GM12873 (cell line): Measurements from ENCODE around the gene ZNF584.

Experiments
- CTCF ChIP-seq: IDR thresholded peaks from 2 replicates; pipeline ENCODE4 v1.5.1; 2012; ENCODE audit warnings: low read depth, mild to moderate bottlenecking, moderate library complexity, low read length, control low read depth; ENCODE audit not compliant: insufficient read depth; ENCODE audit errors: missing control alignments

The ZNF584 gene

DNA sequence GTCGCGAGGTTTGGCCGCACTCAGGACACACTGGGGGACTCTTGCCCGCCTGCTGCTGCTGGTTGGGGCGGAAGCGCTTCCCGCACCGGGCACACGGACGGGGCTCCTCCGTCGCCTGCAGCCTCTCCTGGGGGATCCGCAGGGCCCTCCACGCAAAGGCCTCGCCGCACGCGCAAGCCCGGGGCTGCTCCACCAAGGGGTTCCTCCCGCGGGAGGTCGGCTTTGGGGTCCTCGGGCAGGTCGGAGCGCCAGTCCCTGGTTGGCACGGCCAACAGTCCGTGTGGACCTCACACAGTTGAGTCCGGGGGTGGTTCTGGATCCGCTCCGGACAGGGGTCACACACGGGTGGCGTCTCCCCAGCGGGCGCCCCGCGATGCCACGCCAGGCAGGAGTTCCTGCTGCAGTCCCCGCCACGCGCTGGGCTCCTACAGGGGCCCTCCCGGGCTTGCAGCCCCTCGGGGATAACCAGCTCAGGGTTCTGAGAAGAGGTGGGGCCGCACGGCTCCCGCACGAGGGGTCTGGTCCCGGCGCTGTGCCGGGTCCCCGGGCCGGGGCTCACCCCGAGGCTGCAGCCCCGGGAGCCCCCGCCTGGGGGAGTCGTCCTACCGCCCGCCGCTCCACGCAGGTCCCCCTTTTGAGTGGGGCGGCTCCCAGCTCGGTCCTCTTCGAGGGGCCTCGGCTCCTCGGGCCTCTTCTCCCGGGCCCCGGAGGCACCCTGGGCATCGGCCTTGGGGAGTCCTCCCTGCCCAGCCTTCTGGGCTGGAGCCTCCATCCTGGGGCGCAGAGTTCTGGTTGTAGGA, 39.7 kb upstream of the ZNF584 start:
- TF ChIP-seq CTCF, result no peak

DNA sequence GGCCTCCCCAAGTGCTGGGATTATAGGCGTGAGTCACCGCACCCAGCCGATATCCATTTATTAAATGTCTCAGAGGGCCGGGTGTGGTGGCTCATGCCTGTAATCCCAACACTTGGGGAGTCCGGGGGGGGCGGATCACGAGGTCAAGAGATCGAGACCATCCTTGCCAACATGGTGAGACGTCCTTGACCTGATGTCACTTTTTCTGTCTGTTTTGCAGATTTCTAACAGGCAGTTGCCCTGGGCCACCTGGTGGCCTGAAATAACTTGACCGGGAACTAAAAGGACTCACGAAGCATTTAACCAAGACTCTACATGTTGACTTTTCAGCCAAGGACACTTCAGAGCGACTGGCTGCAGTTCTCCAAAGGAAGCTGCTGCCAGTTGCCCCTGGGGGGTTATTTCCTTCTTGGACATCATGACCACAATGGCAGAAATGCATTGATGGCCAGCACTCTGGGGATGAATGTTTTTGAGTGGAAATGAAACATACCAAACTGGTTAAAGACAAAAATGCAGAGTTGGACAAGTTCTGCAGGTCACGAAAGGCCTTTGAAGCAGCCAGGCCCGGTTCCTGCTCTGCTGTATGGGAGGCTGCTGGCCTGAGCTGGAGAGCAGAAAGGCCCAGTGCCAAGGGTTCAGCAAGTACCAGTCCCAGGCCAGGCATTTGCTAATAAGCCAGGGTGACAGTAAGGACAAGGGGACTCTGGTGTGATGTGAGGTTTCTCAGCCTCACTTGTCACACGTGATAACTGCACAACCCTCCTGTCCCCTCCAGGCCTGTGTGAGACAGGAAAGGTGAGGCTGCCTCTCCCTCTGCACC, 35.9 kb upstream of the ZNF584 start:
- TF ChIP-seq CTCF, result peak; percentile 8

GRCh38 chr19:58374200-58374599, 34.2 kb upstream of the ZNF584 start:
- no peak for TF ChIP-seq CTCF

GRCh38 chr19:58379246-58379645, 29.2 kb upstream of the ZNF584 start:
- no peak for TF ChIP-seq CTCF

DNA sequence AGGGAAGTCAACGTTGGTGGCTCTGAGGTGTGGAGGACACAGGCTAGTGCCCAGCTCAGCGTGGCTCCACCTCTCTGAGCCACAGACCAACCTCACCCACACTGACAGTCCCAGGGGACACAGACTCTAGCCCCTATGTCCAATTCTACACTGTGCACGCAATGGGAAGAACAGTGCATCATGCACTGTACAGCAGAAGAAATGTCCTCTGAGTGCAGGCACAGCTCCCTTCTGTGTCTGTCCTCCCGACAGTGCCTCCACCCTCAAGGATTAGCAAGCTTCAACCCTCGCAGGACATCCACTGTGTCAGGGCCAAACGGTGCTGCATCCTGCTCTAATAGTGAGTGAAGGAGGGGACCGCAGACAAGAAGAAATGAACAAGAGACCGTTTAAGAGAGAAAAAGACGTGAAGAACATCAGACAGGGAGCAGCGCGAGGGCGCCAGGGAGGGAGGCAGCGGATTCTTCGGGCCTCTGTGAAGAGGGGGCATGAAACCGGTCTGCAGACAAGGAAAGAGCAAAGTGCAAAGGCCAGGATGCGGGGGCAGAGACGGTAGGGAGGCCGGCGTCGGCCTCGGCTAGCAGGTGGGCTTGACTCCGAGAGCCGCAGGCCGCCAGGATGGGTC, 28.3 kb upstream of the ZNF584 start:
- TF ChIP-seq CTCF, result no peak

- TF ChIP-seq CTCF, result no peak
These were observed 27.6 kb upstream of the ZNF584 start, which contains the start of gene ZNF837 for GRCh38 chr19:58380662-58381459. Gene ZNF837, minus strand, starts transcription at chr19:58381030. Its CDS starts 11,698 bp downstream, at chr19:58369332.
